Neural cell (in vitro differentiated cells): ENCODE measurements around the gene SPTBN1. TPM values are rescaled to one million over a fixed set of nuclear protein-coding genes. Genes with fewer than 3 reads are reported as not detected.

Source experiments
- H2AFZ ChIP-seq: fragments of 200-600, 300-800 bp; sonication (generic), shearing (Covaris generic); 2 replicates; pipeline ENCODE4 v1.6.0; 2014; ENCODE audit warnings: low read depth, mild to moderate bottlenecking, antibody characterized with exemption, low read length, moderate library complexity
- H3F3A ChIP-seq: fragments of 200-600 bp; shearing (Covaris generic); 2 replicates; pipeline ENCODE4 v1.6.1; 2016; ENCODE audit warnings: mild to moderate bottlenecking, moderate library complexity, mixed read lengths, antibody characterized with exemption, low read length; ENCODE audit not compliant: insufficient read depth, poor library complexity, severe bottlenecking
- H3K27ac ChIP-seq: fragments of 200-600, 300-800 bp; sonication (generic), shearing (Covaris generic); 2 replicates; pipeline ENCODE4 v1.5.1; 2014; ENCODE audit warnings: mild to moderate bottlenecking, low read length, moderate library complexity
- H3K27me3 ChIP-seq: fragments of 300-800, 200-600 bp; sonication (generic), shearing (Covaris generic); 2 replicates; pipeline ENCODE4 v1.6.0; 2014; ENCODE audit warnings: mild to moderate bottlenecking, low read depth, low read length, moderate library complexity; ENCODE audit not compliant: insufficient read depth
- H3K36me3 ChIP-seq: fragments of 300-800, 200-600 bp; sonication (generic), shearing (Covaris generic); 2 replicates; pipeline ENCODE4 v1.5.1; 2014; ENCODE audit warnings: mild to moderate bottlenecking, antibody characterized with exemption, low read length, moderate library complexity; ENCODE audit not compliant: insufficient read depth
- H3K4me2 ChIP-seq: fragments of 300-800, 200-600 bp; sonication (generic), shearing (Covaris generic); 2 replicates; pipeline ENCODE4 v1.6.0; 2014; ENCODE audit warnings: mild to moderate bottlenecking, low read length
- H3K4me3 ChIP-seq: fragments of 300-800, 200-600 bp; sonication (generic), shearing (Covaris generic); 2 replicates; pipeline ENCODE4 v1.5.1; 2014; ENCODE audit warnings: mild to moderate bottlenecking, low read length, moderate library complexity
- H3K79me2 ChIP-seq: fragments of 200-600 bp; shearing (Covaris generic); replicated peaks from 2 replicates; pipeline ENCODE4 v1.6.0; 2014; ENCODE audit warnings: mild to moderate bottlenecking, low read length, moderate library complexity; ENCODE audit not compliant: insufficient read depth
- H3K9ac ChIP-seq: fragments of 300-800, 200-600 bp; sonication (generic), shearing (Covaris generic); 2 replicates; pipeline ENCODE4 v1.6.1; 2016; ENCODE audit warnings: mild to moderate bottlenecking, low read length, mixed read lengths
- H3K9me2 ChIP-seq: fragments of 200-600 bp; shearing (Covaris generic); 2 replicates; pipeline ENCODE4 v1.6.1; 2016; ENCODE audit warnings: mild to moderate bottlenecking, low read length, mixed read lengths; ENCODE audit not compliant: insufficient read depth
- H3K9me3 ChIP-seq: fragments of 200-600, 300-800 bp; sonication (generic), shearing (Covaris generic); 2 replicates; pipeline ENCODE4 v1.6.1; 2016; ENCODE audit warnings: mild to moderate bottlenecking, mixed run types, low read length, moderate library complexity, mixed read lengths
- H4K20me1 ChIP-seq: fragments of 200-600 bp; shearing (Covaris generic); 2 replicates; pipeline ENCODE4 v1.6.1; 2016; ENCODE audit warnings: mild to moderate bottlenecking, mixed run types; ENCODE audit not compliant: insufficient read depth
- EP300 ChIP-seq: fragments of 450-650 bp; conservative IDR thresholded peaks from 2 replicates; pipeline ENCODE4 v1.6.1; 2014; ENCODE audit warnings: antibody characterized with exemption, mild to moderate bottlenecking, moderate library complexity; ENCODE audit not compliant: poor library complexity, severe bottlenecking
- EZH2 ChIP-seq: fragments of 200-600, 300-800 bp; shearing (Covaris generic), sonication (generic); IDR thresholded peaks from 2 replicates; pipeline ENCODE4 v1.6.1; 2014; ENCODE audit warnings: antibody characterized with exemption, low read length, borderline replicate concordance, mild to moderate bottlenecking; ENCODE audit not compliant: insufficient read depth, poor library complexity, severe bottlenecking
- MXI1 ChIP-seq: fragments of 450-650 bp; conservative IDR thresholded peaks from 2 replicates; pipeline ENCODE4 v1.6.1; 2014; ENCODE audit warnings: antibody characterized with exemption, mild to moderate bottlenecking; ENCODE audit not compliant: poor library complexity, severe bottlenecking
- POLR2AphosphoS5 ChIP-seq: IDR thresholded peaks from 2 replicates; pipeline ENCODE4 v1.6.1; 2012
- RAD21 ChIP-seq: fragments of 450-650 bp; conservative IDR thresholded peaks from 2 replicates; pipeline ENCODE4 v1.6.1; 2014; ENCODE audit warnings: antibody characterized with exemption, mild to moderate bottlenecking, moderate library complexity
- REST ChIP-seq: IDR thresholded peaks from 2 replicates; pipeline ENCODE4 v1.6.1; 2012; ENCODE audit warnings: borderline replicate concordance
- SMC3 ChIP-seq: fragments of 450-650 bp; conservative IDR thresholded peaks from 2 replicates; pipeline ENCODE4 v1.6.1; 2014; ENCODE audit warnings: antibody characterized with exemption, mild to moderate bottlenecking, moderate library complexity; ENCODE audit not compliant: poor library complexity
- TAF1 ChIP-seq: IDR thresholded peaks from 2 replicates; pipeline ENCODE4 v1.6.1; 2012; ENCODE audit warnings: low read depth
- polyA plus RNA-seq: library from polyadenylated mRNA; depleted of rRNA; stranded (reverse); fragments of >200 nt; gene quantifications from 2 replicates; pipeline ENCODE4 v1.2.3, GENCODE V29; 2014
- TF ChIP-seq, protein P1 (sequence below): fragments of 450-650 bp; IDR thresholded peaks from 2 replicates; pipeline ENCODE4 v1.5.1; 2014; ENCODE audit warnings: antibody characterized with exemption, mild to moderate bottlenecking, moderate library complexity; ENCODE audit not compliant: poor library complexity, severe bottlenecking

Gene SPTBN1
- polyA plus RNA-seq, 1 donor from 2014 or later = 92.1 TPM

DNA sequence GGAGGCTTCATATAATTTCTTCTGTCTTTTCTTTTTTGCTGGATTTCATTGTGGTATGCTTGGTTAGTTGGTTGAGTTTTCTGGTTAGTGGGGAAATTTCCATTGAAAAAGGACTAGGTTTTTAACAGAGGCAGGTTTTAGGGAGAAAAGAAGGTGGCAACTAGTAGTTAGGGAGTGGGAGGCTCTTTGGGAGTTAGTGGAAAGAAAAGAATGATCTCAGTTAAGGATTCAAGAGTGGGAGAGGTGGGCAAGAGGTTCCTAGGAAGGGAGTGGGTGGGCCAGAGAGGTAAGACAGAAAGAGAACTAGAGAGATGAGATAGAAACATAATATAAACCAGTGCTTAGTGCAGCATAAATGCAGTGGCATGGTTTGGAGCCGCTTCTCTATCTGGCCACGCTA lies 96.9 kb downstream of the SPTBN1 start:
- TF ChIP-seq EZH2 = no peak
- TF ChIP-seq EP300 = no peak
- TF ChIP-seq MXI1 = no peak
- TF ChIP-seq TAF1 = no peak
- TF ChIP-seq, protein P1, sequence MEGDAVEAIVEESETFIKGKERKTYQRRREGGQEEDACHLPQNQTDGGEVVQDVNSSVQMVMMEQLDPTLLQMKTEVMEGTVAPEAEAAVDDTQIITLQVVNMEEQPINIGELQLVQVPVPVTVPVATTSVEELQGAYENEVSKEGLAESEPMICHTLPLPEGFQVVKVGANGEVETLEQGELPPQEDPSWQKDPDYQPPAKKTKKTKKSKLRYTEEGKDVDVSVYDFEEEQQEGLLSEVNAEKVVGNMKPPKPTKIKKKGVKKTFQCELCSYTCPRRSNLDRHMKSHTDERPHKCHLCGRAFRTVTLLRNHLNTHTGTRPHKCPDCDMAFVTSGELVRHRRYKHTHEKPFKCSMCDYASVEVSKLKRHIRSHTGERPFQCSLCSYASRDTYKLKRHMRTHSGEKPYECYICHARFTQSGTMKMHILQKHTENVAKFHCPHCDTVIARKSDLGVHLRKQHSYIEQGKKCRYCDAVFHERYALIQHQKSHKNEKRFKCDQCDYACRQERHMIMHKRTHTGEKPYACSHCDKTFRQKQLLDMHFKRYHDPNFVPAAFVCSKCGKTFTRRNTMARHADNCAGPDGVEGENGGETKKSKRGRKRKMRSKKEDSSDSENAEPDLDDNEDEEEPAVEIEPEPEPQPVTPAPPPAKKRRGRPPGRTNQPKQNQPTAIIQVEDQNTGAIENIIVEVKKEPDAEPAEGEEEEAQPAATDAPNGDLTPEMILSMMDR = no peak
- TF ChIP-seq SMC3 = no peak
- TF ChIP-seq RAD21 = no peak
- TF ChIP-seq POLR2AphosphoS5 = no peak
- TF ChIP-seq REST = no peak
- Histone ChIP-seq H3K9me2 (no peaks in the 10 kb centered on the region), H3K9ac (no peak overlapping the region), H3K79me2 (peaks cover 5% of the 10 kb centered on the region), H3K9me3 (no peaks in the 10 kb centered on the region), H3K36me3 (no peaks in the 10 kb centered on the region), H3K27ac (no peak overlapping the region), H2AFZ (no peak overlapping the region), H4K20me1 (no peaks in the 10 kb centered on the region), H3F3A (peaks cover 3% of the 10 kb centered on the region), H3K4me3 (no peak overlapping the region), H3K4me2 (no peak overlapping the region), H3K27me3 (no peaks in the 10 kb centered on the region)

- H2AFZ ChIP-seq = no peak overlapping the region
- H3K4me2 ChIP-seq = no peak overlapping the region
- no peaks in the 10 kb centered on the region for H3K36me3 ChIP-seq
- H3K4me3 ChIP-seq = no peak overlapping the region
- TF ChIP-seq EP300 (no peak), TAF1 (no peak), EZH2 (no peak), SMC3 (no peak), RAD21 (no peak), MXI1 (no peak), POLR2AphosphoS5 (no peak), REST (no peak)
- TF ChIP-seq, protein P1 = no peak
- H3K9ac ChIP-seq = no peak overlapping the region
- peaks cover 5% of the 10 kb centered on the region for H3K79me2 ChIP-seq
- no peaks in the 10 kb centered on the region for H3K27me3 ChIP-seq
- no peak overlapping the region for H3K27ac ChIP-seq
- no peaks in the 10 kb centered on the region for H3K9me2 ChIP-seq
- no peaks in the 10 kb centered on the region for H4K20me1 ChIP-seq
- no peaks in the 10 kb centered on the region for H3K9me3 ChIP-seq
- peaks cover 3% of the 10 kb centered on the region for H3F3A ChIP-seq
Observed at GRCh38 chr2:54553775-54554174, 97.6 kb downstream of the SPTBN1 start.
